Medulla oblongata (tissue), 1 donor: Measurements from ENCODE around the gene ATR.
"Not testable (repeated sequence)": the region's sequence is repeated elsewhere in the genome, so short reads cannot be mapped to it uniquely, and the experiment has no call there.

Experiments used
- DNase-seq: peaks from one replicate; pipeline ENCODE4 v3.0.0-alpha.2; 2015; ENCODE audit errors: extremely low spot score

Gene ATR

DNA sequence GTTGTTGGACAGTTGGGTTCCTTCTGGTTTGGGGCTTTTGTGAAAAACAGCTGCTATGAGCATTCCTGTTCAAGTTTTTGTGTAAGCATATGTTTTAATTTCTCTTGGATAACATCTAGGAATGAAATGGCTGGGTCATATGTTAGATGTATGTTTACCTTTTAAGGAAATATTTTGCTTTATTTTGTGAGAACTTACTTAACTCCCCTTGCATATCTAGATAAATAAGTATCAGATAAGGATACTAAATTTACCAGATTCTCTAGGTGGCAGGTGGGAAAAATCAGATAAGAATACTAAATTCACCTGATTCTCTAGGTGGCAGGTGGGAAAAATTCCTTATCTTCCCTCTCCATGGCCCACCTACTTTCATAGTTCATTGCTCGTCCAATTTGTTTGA lies 16.6 kb upstream of the ATR start:
- DNase-seq = no peak

DNA sequence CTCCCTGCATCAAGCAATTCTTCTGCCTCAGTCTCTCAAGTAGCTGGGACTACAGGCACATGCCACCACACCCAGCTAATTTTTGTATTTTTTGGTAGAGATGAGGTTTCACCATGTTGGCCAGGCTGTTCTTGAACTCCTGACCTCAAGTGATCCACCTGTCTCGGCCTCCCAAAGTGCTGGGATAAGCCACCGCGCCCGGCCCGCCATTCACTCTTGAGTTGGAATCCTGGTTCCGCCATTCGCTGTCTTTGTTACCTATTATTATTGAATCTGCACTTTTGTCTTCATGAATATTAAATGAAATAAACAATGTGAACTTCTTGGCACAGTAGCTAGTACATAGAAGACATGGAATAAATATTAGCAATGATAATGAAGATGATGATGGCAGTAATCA lies 13.7 kb upstream of the ATR start:
- not testable (repeated sequence) for DNase-seq

GRCh38 chr3:142588703-142589102 lies 10.2 kb upstream of the ATR start:
- no peak for DNase-seq

GRCh38 chr3:142586803-142587406 lies 8.4 kb upstream of the ATR start:
- DNase-seq = peak; percentile 82

DNA sequence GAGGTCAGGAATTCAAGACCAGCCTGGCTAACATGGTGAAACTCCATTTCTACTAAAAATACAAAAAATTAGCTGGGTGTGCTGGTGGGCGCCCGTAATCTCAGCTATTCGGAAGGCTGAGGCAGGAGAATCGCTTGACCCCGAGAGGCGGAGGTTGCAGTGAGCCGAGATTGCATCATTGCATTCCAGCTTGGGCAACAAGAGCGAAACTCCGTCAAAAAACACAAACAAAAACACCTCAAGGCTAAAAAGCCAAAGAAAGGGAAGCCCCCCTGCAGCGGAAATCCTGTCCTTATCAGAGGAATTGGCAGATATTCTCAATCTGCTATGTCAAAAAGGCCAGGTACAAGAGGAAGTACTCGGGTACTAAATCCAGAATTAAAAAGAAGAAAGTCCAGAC lies 2.5 kb upstream of the ATR start:
- DNase-seq = not testable (repeated sequence)

- no peak for DNase-seq
These were observed 1.5 kb upstream of the ATR start for GRCh38 chr3:142580061-142580423.

GRCh38 chr3:142577696-142578328 lies 721 bp downstream of the ATR start:
- DNase-seq = no peak

DNA sequence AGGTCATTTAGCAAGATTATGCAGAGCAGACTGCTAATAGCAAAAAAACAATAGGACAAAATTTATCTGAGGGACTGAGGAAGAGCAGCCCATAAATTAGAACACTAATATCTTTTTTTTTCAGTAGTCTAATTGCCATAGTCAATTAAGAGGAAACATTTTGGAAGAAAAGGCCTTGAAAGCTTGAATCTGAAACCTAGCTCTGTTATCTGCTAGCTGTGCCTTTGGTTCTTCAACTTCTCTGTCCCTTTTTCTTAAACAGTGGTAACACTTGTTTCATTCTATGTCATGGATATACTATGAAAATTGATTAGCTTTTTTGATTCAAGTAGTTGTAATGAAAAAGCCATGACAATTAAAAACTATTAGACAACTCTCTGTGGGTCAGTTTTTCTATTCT lies 1.7 kb downstream of the ATR start:
- no peak for DNase-seq

DNA sequence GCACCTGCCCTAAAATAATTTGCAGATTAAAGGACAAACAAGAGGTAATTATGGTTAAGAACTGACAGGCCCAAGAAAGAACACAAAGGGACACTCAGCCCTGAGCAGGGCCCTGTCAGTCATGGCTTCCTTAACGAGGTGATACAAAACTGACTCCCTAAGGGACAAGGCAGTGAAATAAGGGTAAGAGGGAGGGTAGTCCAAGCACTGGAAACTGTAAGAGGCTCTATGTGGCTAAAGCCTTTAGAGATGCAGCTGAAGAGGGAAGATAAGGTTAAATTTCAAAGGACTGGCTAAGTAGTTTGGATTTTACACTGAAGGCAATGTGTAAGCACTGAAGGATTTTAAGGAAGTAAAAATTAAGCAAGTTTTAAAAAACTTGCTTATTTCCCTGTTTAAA lies 3.9 kb downstream of the ATR start:
- no peak for DNase-seq

GRCh38 chr3:142574223-142574622 lies 4.3 kb downstream of the ATR start:
- DNase-seq = not testable (repeated sequence)

DNA sequence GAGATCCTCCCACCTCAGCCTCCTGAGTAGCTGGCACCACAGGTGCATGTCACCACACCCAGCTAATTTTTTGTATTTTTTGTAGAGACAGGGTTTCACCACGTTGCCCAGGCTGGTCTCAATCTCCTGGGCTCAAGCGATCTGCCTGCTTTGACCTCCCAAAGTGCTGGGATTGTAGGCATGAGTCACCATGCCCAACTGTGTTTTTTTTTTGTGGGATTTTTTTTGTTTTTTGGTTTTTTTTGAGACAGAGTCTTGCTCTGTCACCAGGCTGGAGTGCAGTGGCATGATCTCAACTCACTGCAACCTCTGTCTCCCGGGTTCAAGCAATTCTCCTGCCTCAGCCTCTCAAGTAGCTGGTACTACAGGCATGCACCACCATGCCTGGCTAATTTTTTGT lies 9.1 kb downstream of the ATR start:
- DNase-seq = not testable (repeated sequence)

DNA sequence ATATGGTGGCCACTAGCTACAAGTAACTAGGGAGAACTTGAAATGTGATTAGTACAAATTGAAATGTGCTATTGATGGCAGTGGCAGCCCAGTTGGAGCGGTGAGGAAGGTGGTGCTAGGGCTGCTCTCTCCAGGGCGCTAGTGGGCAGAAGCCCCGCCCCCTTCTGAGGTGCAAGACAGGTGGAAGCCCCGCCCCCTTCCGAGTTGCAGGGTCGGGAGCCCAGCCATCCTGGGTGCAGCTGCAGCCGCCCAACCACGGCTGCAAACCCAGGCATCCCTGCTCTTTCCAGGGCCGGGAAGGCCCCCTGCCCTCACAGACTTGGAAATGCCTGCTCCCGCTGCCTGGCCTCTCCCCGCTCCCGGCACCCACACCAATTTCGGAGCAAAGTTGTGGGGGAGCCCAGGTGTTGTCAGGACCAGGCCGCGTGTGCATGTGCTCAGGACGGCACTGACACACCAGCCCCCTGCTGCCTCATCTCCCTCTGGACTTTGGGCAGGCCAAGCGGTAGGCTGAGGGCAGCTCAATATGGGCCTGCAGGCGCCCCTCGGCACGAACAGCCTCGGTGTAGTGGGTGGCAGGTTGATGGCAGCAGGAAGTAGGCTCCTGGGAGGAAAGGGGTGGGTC lies 10.0 kb downstream of the ATR start:
- DNase-seq = no peak

DNA sequence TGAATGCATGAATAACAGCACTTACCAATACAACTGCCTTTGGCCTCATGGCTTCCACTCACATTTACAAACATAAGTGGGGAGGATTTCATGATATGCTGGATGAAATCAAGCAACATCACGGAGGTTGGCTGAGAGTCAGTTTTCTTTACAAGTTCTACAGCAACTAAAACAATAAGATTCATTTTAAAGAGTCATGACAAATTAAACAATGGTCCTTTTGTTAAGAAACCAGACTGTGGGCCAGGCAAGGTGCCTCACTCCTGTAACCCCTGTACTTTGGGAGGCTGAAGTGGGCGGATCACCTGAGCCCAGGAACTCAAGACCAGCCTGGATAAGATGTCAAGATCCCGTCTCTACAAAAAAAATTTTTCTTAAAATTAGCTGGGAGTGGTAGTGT lies 12.4 kb downstream of the ATR start:
- DNase-seq = no peak

- no peak for DNase-seq
These were observed 15.0 kb downstream of the ATR start for GRCh38 chr3:142563496-142563997.

- DNase-seq = no peak
These were observed 18.4 kb downstream of the ATR start for GRCh38 chr3:142560118-142560517.

DNA sequence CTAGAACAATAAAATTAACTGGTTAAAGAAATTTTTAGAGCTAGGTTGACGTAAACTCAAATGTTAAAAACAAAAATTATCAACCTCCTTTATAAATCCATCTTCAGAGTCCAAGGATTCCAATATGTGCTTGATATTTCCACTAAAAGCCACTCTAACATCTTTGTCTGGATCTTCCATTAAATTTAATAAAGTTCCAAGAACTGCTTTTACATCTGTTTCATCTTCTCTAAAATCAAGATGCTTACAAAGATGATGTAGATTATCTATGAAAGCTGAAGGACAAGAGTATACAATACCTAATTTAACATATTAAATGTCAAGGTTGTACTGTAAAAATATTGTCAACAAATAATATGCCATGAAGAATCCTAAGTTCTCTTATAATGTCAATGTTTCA lies 24.8 kb downstream of the ATR start:
- no peak for DNase-seq

DNA sequence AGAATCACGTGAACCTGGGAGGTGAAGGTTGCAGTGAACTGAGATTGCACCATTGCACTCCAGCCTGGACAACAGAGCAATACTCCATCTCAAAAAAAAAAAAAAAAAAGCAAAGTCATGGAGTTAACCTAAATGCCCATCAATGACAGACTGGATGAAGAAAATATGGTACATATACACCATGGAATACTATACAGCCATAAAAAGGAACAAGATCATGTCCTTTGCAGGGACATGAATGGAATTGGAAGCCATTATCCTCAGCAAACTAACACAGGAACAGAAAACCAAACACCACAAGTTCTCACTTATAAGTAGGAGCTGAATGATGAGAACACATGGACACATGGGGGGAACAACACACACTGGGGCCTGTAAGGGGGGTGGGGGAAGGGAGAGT lies 26.0 kb downstream of the ATR start:
- not testable (repeated sequence) for DNase-seq

DNA sequence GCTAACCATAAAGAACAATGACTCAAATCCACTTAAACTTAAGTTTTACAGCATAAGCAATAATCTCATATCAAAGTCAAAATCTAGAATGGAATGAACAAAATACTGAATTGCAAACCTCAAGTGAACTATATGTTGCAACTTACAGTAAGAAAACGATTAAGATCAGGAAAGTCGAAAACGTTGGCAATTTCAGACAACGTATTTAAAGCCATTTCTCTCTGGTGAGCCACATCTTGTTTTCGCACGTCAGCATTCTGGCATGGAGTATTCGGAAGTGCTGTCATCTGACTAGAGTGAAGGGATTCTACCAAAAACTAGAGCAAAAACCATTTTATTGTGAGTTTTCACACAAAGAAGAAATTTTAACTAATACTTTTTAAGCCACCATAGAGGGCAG lies 28.5 kb downstream of the ATR start:
- no peak for DNase-seq

DNA sequence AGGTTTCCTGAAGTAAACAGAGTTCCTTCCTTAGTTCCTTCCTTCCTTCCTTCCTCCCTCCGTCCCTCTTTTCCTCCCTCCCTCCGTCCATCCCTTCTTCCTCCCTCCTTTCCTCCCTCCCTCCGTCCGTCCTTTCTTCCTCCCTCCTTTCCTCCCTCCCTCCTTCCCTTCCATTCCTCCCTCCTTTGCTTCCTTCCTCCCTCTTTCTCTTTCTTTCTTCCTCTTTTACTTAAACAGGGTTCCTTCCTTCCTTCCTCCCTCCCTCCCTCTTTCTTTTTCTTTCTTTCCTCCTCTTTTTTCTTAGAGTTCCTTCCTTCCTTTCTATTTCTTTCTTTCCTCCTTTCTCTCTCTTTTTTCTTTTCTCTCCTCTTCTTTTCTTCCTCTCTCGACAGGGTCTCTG lies 35.2 kb downstream of the ATR start:
- no peak for DNase-seq

GRCh38 chr3:142542054-142542453 lies 36.5 kb downstream of the ATR start:
- no peak for DNase-seq

GRCh38 chr3:142536519-142536918 lies 42.0 kb downstream of the ATR start:
- no peak for DNase-seq

GRCh38 chr3:142534543-142534942 lies 44.0 kb downstream of the ATR start:
- no peak for DNase-seq

- no peak for DNase-seq
These were observed 48.2 kb downstream of the ATR start for GRCh38 chr3:142530296-142530695.
